Bone marrow (tissue), 2 donors: ENCODE results near the gene CDC42BPA.
"Not testable (repeated sequence)": the region's sequence is repeated elsewhere in the genome, so short reads cannot be mapped to it uniquely, and the experiment has no call there.

ENCODE experiments used
- DNase-seq, 2 donors: peaks; one replicate each; lab custom pipeline; 2025; lab: John Stamatoyannopoulos, UW

CDC42BPA gene, protein sequence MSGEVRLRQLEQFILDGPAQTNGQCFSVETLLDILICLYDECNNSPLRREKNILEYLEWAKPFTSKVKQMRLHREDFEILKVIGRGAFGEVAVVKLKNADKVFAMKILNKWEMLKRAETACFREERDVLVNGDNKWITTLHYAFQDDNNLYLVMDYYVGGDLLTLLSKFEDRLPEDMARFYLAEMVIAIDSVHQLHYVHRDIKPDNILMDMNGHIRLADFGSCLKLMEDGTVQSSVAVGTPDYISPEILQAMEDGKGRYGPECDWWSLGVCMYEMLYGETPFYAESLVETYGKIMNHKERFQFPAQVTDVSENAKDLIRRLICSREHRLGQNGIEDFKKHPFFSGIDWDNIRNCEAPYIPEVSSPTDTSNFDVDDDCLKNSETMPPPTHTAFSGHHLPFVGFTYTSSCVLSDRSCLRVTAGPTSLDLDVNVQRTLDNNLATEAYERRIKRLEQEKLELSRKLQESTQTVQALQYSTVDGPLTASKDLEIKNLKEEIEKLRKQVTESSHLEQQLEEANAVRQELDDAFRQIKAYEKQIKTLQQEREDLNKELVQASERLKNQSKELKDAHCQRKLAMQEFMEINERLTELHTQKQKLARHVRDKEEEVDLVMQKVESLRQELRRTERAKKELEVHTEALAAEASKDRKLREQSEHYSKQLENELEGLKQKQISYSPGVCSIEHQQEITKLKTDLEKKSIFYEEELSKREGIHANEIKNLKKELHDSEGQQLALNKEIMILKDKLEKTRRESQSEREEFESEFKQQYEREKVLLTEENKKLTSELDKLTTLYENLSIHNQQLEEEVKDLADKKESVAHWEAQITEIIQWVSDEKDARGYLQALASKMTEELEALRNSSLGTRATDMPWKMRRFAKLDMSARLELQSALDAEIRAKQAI (N-terminal part only)

DNA sequence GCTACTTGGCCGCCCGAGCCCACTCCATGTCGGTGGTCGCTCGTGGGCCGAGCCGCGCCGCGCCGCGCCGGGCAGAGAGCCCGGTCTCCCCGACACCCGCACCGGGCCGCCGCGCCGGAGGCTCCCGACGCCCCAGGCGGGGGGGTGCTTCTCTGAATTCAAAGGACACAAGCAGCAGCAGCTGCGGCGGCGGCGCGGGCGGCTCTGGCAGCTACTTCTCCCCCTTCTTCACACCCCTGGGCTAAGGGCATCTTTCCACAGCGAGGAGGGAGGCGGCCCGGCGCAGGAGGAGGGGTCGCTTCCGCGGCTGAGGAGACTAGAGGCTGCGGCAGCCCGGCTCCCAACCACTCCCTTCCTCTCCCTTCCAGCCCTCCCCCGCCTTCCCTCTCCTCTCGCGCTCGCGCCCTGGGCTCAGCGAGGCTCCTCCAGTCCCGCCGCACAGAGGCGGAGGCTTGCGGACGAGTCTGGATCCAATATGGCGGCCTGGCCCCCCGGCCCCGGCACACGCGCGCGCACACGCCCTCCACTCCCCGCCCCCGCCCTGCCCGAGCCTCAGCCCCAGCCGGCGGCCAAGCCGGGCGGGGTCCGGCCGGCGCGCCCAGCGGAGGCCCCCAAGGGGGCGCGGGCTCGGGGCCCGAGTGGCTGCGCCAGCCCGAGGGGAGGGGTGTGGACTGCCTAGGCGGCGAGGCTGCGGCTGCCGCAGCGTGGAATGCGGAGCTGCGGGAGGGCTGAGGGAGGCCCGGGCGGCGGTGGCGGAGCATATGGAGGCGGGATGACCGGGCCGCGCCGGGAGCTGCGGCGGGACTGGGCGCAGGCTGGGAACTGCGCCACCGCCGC is at the start of gene CDC42BPA:
TSS of gene CDC42BPA (minus strand) at position 477 of the 837 bp plus-strand sequence. CDS start 1,310 bp downstream, outside the sequence.
- DNase-seq, result peak; percentile 36 to 67

DNA sequence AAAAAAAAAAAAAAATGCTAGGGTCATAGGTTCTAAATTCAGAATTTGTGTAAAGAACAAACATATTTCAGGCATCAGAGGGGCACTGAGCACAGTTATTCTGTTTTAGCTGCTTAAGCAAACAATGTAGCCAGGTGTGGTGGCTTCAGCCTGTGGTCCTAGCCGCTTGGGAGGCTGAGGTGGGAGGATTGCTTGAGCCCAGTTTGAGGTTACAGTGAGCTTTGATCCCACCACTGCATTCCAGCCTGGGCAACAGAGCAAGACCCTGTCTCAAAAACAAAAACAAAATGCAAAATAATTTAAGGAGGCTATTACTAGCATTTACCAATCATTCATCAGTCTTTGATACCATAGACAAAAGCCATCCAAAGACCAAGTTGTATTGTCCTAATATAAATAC is 49.7 kb upstream of the CDC42BPA start:
- DNase-seq, result no peak

DNA sequence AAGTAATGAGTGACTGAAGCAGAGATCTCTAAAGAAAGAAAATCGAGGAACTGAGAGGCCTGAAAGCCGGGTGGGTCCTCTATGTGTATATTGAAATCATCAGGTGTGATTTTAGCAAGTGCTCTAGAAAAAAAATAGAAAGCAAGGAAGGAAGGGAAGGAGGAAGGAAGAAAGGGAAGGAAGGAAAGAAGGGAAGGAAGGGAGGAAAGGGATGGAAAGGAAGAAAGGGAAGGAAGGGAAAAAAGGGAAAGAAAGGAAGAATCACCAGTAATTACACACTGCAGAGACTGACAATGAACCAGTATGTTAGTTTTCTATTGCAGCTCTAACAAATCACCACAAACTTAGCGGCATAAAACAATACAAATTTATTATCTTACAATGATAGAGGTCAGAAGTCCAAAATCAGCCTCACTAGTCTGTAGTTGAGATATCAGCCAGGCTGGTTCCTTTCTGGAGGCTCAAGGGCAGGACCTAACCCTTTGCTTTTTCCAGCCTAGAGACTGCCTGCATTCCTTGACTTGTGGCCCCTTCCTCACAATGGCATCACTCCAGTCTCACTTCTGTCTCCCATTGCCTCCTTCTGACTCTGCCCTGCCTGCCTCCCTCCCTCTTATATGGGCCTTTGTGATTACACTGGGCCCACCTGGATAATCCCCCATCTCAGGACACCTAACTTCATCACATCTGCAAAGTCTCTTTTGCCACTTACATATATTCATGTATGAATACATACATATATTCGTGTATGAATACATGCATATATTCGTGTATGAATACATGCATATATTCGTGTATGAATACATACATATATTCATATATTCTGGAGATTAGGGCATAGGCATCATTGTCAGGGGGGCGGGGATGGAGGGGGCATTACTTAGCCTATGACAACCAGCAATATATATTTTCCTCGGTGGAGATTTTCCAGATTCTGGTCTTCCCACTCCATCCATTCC is 47.5 kb upstream of the CDC42BPA start:
- no peak for DNase-seq

DNA sequence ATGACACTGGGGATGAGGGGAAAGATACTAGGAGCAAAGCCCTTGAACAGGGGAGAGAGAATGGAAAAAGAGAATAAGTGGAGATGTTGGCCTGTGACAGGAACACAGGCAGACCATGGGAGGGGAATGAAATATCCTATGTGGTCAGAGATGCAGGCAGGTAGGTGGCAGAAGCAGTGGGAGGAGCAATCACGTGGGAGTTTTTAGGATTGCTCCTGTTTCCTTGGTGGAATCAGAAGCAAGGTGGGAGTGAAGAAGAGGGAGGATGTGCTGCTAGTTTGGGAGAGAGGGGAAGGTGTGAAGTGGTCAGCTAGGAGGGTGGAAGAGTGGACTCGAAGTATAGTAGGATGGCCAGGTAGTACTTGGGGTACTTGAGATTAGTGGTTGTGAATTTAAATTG is 46.4 kb upstream of the CDC42BPA start:
- no peak for DNase-seq

DNA sequence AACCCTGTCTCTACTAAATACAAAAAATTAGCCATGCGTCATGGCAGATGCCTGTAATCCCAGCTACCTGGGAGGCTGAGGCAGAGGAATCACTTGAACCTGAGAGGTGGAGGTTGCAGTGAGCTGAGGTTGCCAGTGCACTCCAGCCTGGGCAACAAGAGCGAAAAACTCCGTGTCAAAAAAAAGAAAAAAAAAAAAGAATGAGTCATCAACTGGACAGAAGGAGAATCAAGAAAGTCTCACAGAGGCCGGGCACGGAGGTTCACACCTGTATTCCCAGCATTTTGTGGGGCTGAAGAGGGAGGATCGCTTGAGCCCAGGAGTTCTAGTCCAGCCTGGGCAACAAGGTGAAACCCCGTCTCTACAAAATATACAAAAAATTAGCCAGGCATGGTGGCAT is 45.5 kb upstream of the CDC42BPA start:
- no peak for DNase-seq

DNA sequence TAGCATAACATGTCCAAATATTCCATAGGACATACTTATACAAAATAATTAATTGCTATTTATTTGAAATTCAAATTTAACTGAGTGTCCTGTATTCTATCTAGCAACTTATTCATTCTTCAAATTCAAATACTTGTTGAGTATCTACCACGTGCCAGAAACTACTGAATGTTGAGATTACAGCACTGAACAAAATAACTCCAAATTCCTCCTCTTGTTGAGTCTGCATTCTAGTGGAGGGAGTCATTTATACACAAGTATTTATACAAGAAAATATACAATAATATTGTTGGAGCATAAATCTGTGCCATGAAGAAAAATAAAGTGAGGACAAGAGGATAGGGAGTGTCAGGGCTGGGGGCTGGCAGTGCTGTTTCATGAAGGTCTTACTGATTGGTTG is 43.7 kb upstream of the CDC42BPA start:
- no peak for DNase-seq

DNA sequence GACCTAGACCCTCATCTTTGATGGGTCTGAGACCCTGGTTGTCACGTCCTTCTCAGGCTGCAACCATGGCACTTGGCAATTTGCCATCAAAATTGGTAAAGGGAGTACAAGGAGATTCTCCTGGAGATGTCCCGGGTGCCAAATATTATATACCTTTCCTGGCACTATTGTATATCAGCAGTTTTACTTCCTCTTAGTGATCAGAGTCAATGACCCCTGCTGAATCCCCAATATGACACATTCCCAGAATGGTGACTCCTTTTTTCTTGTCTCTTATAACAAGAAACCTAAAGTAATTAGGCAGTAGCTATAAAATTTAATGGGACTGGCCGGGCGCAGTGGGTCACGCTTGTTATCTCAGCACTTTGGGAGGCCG is 39.6 kb upstream of the CDC42BPA start:
- no peak for DNase-seq

DNA sequence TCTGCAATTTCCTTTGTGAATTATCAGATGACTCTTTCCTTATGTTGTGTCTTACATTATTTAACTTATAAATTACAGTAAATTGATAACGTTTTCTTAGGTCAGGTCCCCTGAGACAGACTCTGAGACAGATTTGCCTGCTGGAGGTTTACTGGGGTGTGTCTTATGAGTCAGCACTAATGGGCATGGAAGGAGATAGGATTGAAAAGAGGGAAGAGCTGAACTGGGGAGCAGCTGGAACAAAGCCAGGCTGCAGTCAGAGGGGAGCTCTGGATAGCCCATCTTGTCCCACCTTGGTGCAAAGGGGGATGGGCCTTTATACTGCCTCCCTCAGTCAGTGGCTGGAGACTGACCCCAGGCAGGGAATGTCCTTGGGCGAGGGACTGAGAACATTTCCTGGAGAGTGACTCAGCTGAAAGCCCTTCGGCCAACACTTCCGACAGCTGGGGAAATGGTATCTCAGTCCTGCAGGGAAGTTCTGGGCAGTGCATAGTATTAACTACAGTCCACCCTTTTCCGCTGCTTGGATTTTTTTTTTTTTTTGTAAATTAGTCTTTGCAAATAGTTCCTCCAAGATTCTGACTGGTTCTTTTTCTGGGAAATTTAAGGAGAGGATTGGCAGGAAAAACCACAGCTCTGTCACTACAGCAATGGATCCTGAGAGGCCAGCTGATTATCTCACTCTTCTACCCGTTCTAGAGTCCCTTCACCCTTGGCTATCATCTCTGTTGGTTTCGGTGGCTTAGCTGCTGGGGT is 39.1 kb upstream of the CDC42BPA start:
- DNase-seq, result no peak

DNA sequence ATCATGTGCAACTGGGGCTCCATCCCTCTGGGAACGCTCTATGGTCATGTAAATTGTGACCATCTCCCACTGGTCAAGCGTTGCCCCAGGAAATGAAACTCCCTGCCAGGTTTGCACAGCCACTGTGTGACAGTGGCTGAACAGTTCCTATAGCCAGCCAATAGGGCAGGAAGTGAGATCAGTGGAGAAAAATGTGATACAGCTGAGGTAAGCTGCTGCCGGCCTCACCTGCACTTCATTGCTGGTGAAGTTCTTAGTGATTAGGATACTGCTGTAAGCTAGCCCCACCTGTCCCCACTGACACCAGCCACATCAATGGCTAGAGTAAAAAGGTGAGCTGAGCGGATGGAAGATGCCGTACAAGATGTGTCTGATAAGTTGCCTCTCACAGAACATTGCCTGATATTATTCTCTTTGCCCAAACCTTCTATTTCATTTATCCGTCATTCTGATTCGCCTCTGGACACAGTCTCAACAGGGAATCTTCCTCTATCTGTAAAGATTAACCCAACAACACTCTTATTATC is 38.4 kb upstream of the CDC42BPA start:
- DNase-seq, result no peak

DNA sequence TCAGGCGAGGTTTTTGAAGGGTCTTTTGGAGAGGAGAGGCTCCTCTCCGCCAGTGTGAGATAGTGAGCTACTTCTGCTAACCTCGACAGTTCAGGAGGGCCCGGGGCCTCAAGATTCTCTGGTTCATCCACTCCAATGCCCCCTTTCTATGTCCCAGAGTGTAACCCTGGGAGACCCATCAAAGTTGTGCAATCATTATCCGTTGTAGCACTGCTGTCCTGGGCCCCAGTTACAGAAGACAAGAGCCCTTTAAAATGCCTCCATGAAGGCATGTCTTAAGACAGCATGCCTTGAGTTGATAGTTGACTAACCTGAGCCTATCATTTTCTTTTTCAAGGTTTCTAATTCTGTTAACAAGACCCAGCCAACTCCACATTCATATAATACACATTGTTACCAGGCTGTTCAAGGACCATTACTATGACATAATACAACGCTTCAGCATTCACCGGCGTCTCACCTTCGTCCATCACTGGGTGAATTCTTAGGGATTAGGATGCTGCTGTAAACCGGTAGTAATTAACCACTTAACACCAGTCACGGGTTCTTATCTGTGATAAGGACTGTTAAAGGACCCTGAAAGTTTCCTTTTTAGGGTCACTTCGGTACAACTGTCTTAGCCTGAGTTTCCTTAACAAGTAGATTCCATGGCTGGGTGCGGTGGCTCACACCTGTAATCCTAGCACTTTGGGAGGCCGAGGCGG is 37.4 kb upstream of the CDC42BPA start:
- DNase-seq, result no peak

DNA sequence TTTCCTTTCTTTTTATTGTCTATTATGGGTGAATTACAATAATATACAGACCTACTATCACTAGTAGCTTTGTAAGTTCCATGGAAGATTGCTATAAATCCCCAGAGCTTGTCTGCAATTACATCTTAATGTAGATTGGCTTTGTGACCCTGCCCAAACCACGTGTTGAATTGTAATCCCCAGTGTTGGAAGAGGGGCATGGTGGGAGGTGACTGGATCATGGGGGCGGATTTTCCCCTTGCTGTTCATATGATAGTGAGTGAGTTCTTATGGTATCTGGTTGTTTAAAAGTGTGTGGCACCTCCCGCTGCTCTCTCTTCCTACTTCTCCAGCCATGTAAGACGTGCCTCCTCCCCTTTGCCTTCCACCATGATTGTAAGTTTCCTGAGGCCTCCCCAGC is 34.9 kb upstream of the CDC42BPA start:
- DNase-seq, result no peak

DNA sequence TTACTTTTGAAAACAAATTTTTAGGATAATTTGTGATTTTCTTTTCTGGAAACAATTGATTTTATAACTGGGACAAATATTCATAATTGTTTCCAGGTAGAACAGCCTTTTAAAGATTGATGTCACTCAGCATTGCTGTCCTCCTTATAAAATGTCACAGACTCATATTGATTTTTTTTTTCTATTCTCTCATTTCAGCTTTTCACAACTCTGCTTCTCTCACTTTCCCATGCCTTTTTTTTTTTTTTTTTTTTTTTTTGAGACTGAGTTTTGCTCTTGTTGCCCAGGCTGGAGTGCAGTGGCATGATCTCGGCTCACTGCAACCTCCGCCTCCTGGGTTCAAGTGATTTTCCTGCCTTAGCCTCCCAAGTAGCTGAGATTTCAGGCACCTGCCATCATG is 33.9 kb upstream of the CDC42BPA start:
- DNase-seq, result not testable (repeated sequence)

DNA sequence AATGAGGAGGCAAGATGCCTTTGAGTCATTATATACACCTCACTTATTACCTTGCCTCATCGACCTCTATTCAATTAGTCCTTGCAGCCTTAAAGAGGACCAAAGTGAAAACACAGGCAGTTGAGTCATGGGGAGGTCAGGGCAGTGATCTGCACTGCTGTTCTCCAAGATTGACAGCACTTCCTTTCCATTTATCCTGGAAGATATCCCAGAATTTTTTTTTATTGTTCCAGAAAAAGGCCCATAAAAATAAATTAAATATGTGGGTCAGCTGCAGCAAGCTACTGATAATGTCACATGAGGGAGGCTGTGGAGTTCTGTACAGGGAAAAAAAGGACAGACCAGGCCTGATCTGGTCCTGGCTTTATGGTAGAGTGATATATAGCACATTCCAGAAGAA is 33.2 kb upstream of the CDC42BPA start:
- DNase-seq, result no peak

DNA sequence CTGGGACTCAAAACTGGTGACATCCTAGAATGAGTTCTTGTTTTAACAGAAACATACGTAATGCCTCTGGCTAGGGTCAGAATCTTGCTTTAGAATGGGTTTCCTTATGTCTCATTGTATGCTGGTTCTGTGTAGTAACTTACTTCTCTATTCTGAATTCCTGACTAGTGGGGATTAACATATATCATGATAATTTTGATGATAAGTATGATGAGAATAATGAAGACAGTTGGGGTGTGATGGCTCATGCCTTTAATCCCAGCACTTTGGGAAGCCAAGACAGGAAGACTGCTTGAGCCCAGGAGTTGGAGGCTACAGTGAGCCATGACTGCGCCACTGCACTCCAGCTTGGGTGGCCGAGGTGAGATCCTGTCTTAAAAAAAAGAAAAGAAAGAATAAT is 31.7 kb upstream of the CDC42BPA start:
- DNase-seq, result no peak

DNA sequence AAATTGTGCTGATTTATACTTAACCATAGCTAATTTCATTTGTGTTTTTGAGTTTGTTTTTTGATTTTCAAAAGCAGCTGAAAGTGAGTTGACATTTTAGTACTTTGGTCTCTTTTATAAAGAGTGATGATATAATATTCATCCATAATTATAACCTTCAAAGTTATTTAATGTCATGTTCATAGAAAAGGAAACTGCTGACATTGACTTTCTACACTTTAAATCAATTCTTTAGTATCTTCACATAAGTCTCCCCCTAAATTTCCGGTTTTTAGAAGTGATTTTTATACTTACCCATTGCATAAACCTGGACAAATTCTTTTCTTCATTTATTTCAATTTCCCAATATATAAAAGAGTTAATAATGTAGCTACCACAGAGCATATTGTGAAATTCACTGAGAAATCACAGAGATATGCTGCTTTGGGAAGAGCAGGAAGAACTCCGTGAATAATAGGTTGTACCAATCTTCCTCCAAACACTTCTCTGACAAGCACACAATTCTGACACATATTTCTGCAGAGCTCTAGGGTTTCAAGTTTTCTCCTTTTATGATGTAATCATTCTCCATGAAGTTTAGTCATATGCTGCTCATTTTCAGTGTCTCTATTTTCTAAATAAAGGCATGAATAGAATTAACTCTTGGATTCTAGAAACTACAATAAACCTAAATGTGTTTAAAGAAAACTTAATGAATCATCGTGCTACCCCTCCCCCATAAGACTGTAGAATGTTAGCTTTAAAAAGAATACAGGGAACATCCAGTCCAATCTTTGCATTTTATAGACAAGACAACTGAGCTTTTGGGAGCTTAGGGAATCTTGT is 25.6 kb upstream of the CDC42BPA start:
- no peak for DNase-seq

DNA sequence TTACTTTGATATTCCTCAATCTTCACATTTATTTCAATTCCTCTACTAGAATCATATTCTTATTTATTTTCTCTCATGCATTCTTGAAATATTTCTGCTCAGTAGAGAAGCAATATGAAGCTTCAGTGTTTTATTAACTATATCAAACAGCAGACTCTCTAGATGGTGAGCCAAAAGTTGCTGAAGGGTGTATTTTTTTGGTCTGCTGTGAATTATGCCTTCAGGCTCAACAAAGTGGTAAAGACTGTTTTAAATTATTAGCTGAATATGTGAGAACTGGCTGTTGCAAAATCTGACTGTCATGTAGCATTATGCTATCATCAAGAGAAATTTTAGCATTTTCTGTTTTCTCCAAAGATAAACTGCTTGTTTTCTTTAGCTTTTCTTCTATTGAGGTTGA is 24.9 kb upstream of the CDC42BPA start:
- DNase-seq, result no peak

DNA sequence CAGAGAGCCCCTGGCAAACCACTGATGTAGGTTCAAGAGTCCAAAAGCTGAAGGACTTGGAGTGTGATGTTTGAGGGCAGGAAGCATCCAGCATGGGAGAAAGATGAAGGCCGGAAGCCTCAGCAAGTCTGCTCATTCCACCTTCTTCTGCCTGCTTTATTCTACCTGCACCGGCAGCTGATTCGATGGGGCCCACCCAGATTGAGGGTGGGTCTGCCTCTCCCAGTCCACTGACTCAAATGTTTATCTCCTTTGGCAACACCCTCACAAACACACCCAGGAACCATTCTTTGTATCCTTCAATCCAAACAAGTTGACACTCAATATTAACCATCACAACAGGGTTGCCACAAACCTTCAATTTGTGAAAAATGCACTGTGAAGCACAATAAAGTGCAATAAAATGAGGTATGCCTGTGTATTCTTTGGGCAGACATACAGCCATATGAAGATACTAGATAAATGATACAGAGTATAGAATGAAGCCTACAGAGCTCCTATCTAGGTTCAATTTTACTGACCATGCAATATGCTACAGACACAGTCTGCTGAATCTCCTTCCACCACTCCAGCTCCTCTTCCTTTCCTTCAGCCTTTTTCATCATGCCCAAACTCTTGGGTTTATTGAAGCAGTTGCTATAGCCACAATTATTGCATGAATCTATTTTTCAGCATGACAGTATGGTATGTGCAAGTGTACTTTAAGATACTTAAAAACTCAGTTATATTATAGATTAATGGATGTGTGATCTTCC is 24.0 kb upstream of the CDC42BPA start:
- no peak for DNase-seq

DNA sequence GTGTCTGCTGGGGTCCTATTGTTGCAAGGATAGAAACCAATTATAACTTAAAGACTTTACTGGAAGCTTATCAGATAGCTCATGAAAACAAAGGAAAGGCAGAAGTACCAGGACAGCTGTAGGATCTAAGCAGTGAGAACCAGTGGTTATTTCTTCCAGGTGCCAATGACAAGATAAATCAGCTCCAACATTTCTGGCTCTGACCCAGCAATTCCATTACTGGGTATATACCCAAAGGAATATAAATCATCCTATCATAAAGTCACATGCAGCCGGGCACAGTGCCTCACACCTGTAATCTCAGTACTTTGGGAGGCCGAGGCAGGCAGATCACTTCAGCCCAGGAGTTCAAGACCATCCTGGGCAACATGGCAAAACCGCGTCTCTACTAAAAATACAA is 17.8 kb upstream of the CDC42BPA start:
- not testable (repeated sequence) for DNase-seq
